ENCODE measurements around the gene KIAA1958. TPM values are rescaled to one million over a fixed set of nuclear protein-coding genes. Genes with fewer than 3 reads are reported as not detected.

Gene KIAA1958
- total RNA-seq, 1 experiment from 2014 or later = 4.2 TPM

DNA sequence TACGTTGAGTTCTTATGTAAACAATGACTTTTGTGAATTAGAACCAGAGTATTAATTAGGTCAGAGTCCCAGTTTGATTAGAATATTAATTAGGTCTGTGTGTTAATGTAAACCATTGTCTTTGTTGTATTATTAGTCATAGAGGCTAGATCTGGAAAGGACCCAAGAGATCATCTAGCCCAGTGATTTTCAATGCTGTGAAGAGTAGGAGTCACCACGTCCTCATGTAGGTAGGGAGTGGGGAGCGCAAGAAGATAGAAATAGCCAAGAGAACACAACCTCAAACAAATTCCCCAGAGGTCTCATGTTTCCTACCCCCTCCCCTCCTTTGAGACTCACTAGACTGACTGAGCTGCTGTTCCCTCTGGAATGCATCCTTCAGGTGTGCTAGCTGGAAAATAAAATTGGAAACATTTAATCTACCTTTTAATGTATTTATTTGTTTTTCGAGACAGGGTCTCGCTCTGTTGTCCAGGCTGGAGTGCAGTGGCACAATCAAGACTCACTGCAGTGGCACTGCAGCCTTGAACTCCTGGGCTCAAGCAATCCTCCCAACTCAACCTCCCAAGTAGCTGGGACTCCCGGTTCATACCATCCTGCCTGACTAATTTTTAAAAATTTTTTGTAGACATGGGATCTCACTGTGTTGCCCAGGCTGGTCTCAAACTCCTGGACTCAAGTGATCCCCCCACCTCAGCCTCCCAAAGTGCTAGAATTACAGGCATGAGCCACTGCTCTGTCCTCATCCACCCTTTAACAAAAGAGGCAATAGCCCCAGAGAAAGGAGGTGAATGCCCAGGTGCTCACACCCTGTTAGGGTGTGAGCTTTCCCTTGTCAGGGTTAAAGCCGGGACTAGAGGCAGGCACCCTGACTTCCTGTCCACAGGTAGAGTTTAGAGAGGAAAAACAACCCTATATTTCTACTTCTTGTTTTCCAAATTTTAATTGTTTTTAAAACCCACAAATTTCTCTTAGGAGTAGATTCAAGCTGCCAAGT is 138.4 kb downstream of the KIAA1958 start:
- H3F3A ChIP-seq (ENCODE audit: low read length, unreplicated experiment) = no peaks in the 10 kb centered on the region
- H2AFZ ChIP-seq (ENCODE audit: low read length) = no peak overlapping the region
- H3K4me3 ChIP-seq (ENCODE audit: low read length) = no peak overlapping the region
- BruUV-seq (replicated peaks) = no TSS peak
- no peaks in the 10 kb centered on the region for H3K79me2 ChIP-seq (ENCODE audit: low read length)
- no peaks in the 10 kb centered on the region for H3K27me3 ChIP-seq (ENCODE audit: low read length)
- no peak overlapping the region for H3K9ac ChIP-seq (ENCODE audit: low read length)
- H3K4me1 ChIP-seq (ENCODE audit: insufficient read depth, low read length) = no peaks in the 10 kb centered on the region
- TF ChIP-seq, protein P1, sequence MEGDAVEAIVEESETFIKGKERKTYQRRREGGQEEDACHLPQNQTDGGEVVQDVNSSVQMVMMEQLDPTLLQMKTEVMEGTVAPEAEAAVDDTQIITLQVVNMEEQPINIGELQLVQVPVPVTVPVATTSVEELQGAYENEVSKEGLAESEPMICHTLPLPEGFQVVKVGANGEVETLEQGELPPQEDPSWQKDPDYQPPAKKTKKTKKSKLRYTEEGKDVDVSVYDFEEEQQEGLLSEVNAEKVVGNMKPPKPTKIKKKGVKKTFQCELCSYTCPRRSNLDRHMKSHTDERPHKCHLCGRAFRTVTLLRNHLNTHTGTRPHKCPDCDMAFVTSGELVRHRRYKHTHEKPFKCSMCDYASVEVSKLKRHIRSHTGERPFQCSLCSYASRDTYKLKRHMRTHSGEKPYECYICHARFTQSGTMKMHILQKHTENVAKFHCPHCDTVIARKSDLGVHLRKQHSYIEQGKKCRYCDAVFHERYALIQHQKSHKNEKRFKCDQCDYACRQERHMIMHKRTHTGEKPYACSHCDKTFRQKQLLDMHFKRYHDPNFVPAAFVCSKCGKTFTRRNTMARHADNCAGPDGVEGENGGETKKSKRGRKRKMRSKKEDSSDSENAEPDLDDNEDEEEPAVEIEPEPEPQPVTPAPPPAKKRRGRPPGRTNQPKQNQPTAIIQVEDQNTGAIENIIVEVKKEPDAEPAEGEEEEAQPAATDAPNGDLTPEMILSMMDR (conservative IDR thresholded peaks at IDR 0.05; ENCODE audit: low read depth, low read length) = no peak
- TF ChIP-seq EZH2phosphoT487 (IDR thresholded peaks at IDR 0.05; ENCODE audit: borderline replicate concordance, low read length) = no peak
- TF ChIP-seq EZH2 (IDR thresholded peaks at IDR 0.05; ENCODE audit: low read length, unreplicated experiment) = no peak
- H3K9me3 ChIP-seq (ENCODE audit: low read length) = no peaks in the 10 kb centered on the region
- POLR2A ChIA-PET (ENCODE audit: unreplicated experiment) = no interaction called here
- no peaks in the 10 kb centered on the region for H3K9me2 ChIP-seq (replicated peaks; ENCODE audit: low read length)
- no peak for ATAC-seq
- no peaks in the 10 kb centered on the region for H3K36me3 ChIP-seq (ENCODE audit: low read depth, low read length)
- CTCF ChIA-PET = no interaction called here
- H3K27ac ChIP-seq (ENCODE audit: low read length) = no peak overlapping the region
- intact Hi-C loops (cut with micrococcal nuclease) = no loop called here
- no peak overlapping the region for H3K4me2 ChIP-seq (ENCODE audit: low read length)
- H4K20me1 ChIP-seq (ENCODE audit: low read length) = no peaks in the 10 kb centered on the region
- DNase-seq = peak; percentile 3

DNA sequence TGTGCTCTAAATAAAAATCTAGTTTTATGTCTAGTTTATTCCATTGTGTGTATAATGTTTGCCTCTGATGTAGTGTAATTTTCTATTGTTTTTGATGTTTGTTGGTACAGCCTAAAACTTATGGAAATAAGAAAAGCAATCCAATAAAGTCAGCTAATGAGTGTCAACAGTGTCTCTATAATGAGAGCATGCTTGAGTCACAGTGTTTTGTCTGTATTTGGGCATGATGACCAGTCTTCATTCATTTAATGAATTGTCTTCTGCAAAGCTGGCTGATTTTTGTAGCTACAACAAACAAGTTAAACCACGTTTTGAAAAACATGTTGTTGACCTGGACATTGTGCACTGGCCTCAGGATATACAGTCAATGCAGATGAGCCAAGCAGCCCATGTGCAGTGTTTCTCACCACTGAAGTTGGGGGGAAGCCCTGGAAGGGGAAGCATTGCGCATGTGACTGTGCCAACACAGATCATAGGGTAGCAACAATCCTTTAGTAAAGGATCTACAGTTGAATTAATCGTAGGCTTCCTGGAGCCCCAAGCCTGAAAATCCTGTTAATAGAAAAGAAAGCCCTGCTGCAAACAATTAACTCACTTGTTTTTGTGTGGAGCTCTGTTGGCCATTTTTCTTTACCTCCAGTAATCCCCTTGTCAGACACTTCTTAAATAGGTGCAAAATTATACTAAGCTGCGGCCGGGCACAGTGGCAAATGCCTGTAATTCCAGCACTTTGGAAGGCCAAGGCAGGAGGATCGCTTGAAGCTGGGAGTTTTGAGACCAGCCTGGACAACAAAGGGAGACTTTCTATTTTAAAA is 143.3 kb downstream of the KIAA1958 start:
- H3F3A ChIP-seq (ENCODE audit: low read length, unreplicated experiment) = no peaks in the 10 kb centered on the region
- H3K4me2 ChIP-seq (ENCODE audit: low read length) = no peak overlapping the region
- H2AFZ ChIP-seq (ENCODE audit: low read length) = no peak overlapping the region
- BruUV-seq (replicated peaks) = no TSS peak
- H3K27ac ChIP-seq (ENCODE audit: low read length) = no peak overlapping the region
- DNase-seq (no peak), ATAC-seq (no peak)
- no peaks in the 10 kb centered on the region for H4K20me1 ChIP-seq (ENCODE audit: low read length)
- ChIA-PET CTCF (no interaction called here), POLR2A (ENCODE audit: unreplicated experiment) (interaction anchor here (0.7 kb wide), 1 partner anchor 104 kb away, joined by 4 read pairs; no protein-coding TSS in a partner anchor)
- no peaks in the 10 kb centered on the region for H3K79me2 ChIP-seq (ENCODE audit: low read length)
- no peaks in the 10 kb centered on the region for H3K27me3 ChIP-seq (ENCODE audit: low read length)
- no peaks in the 10 kb centered on the region for H3K9me2 ChIP-seq (replicated peaks; ENCODE audit: low read length)
- no peaks in the 10 kb centered on the region for H3K4me1 ChIP-seq (ENCODE audit: insufficient read depth, low read length)
- no peak for TF ChIP-seq EZH2 (IDR thresholded peaks at IDR 0.05; ENCODE audit: low read length, unreplicated experiment)
- TF ChIP-seq, protein P1 (conservative IDR thresholded peaks at IDR 0.05; ENCODE audit: low read depth, low read length) = no peak
- TF ChIP-seq EZH2phosphoT487 (IDR thresholded peaks at IDR 0.05; ENCODE audit: borderline replicate concordance, low read length) = no peak
- H3K4me3 ChIP-seq (ENCODE audit: low read length) = no peak overlapping the region
- H3K9me3 ChIP-seq (ENCODE audit: low read length) = no peaks in the 10 kb centered on the region
- intact Hi-C loops (cut with micrococcal nuclease) = no loop called here
- no peaks in the 10 kb centered on the region for H3K36me3 ChIP-seq (ENCODE audit: low read depth, low read length)
- H3K9ac ChIP-seq (ENCODE audit: low read length) = no peak overlapping the region
